Hepatocyte (in vitro differentiated cells): Measurements from ENCODE around the gene SLC10A3. TPM values are rescaled to one million over a fixed set of nuclear protein-coding genes. Genes with fewer than 3 reads are reported as not detected.
"Not testable (repeated sequence)": the region's sequence is repeated elsewhere in the genome, so short reads cannot be mapped to it uniquely, and the experiment has no call there.

Experiments
- DNase-seq: peaks from one replicate; pipeline ENCODE4 v3.0.0-alpha.2; 2016; ENCODE audit warnings: low spot score
- H2AFZ ChIP-seq: fragments of 200-600 bp; sonication (generic); 2 replicates; pipeline ENCODE4 v1.6.0; 2016; ENCODE audit warnings: antibody characterized with exemption, mild to moderate bottlenecking
- H3K27ac ChIP-seq: fragments of 200-600 bp; sonication (generic); 2 replicates; pipeline ENCODE4 v1.5.1; 2016; ENCODE audit warnings: mild to moderate bottlenecking
- H3K27me3 ChIP-seq: fragments of 200-600 bp; sonication (generic); 2 replicates; pipeline ENCODE4 v1.6.1; 2016
- H3K36me3 ChIP-seq: fragments of 200-600 bp; sonication (generic); replicated peaks from 2 replicates; pipeline ENCODE4 v1.5.1; 2016; ENCODE audit warnings: low read depth; ENCODE audit not compliant: insufficient read depth
- H3K4me1 ChIP-seq: fragments of 200-600 bp; sonication (generic); 2 replicates; pipeline ENCODE4 v1.5.1; 2016; ENCODE audit warnings: mild to moderate bottlenecking, moderate library complexity; ENCODE audit not compliant: insufficient read depth
- H3K4me2 ChIP-seq: fragments of 200-600 bp; sonication (generic); 2 replicates; pipeline ENCODE4 v1.6.0; 2016
- H3K4me3 ChIP-seq: fragments of 200-600 bp; sonication (generic); 2 replicates; pipeline ENCODE4 v1.5.1; 2016; ENCODE audit warnings: mild to moderate bottlenecking
- H3K79me2 ChIP-seq: fragments of 200-600 bp; sonication (generic); 2 replicates; pipeline ENCODE4 v1.6.0; 2017; ENCODE audit warnings: mild to moderate bottlenecking
- H3K9me2 ChIP-seq: fragments of 200-600 bp; sonication (generic); replicated peaks from 2 replicates; pipeline ENCODE4 v1.6.0; 2017; ENCODE audit warnings: mild to moderate bottlenecking; ENCODE audit not compliant: insufficient read depth
- H3K9me3 ChIP-seq: fragments of 200-600 bp; sonication (generic); 2 replicates; pipeline ENCODE4 v1.5.1; 2016; ENCODE audit warnings: low read depth, mild to moderate bottlenecking
- H4K20me1 ChIP-seq: fragments of 200-600 bp; sonication (generic); 2 replicates; pipeline ENCODE4 v1.6.0; 2016; ENCODE audit warnings: mild to moderate bottlenecking; ENCODE audit not compliant: insufficient read depth, poor library complexity, severe bottlenecking
- EZH2 ChIP-seq: fragments of 200-600 bp; sonication (generic); IDR thresholded peaks from 2 replicates; pipeline ENCODE4 v1.6.1; 2016; ENCODE audit warnings: antibody characterized with exemption, mild to moderate bottlenecking, borderline replicate concordance
- EZH2phosphoT487 ChIP-seq: fragments of 200-600 bp; sonication (generic); IDR thresholded peaks from one replicate; pipeline ENCODE4 v1.6.1; 2018; ENCODE audit warnings: antibody characterized with exemption, mild to moderate bottlenecking, low read depth, moderate library complexity; ENCODE audit not compliant: unreplicated experiment, severe bottlenecking
- WGBS: methylation state at CpG from one replicate; pipeline ENCODE4 v1.1.6; 2016; ENCODE audit warnings: low lambda C conversion rate; ENCODE audit errors: missing lambda C conversion rate; 5-methylcytosine and 5-hydroxymethylcytosine counted together
- polyA plus RNA-seq: library from polyadenylated mRNA; unstranded; fragments of >200 nt; fragmentation: Nextera tagmentation; extraction: Ambion mirVana; gene quantifications from 2 replicates; pipeline ENCODE4 v1.2.1, GENCODE V29; 2016
- total RNA-seq: library from RNA; depleted of rRNA; stranded (reverse); fragments of >200 nt; gene quantifications from 2 replicates; pipeline ENCODE4 v1.2.3, GENCODE V29; 2014
- TF ChIP-seq, protein P1 (sequence below): fragments of 200-600 bp; sonication (generic); IDR thresholded peaks from 2 replicates; pipeline ENCODE4 v1.5.1; 2016; ENCODE audit warnings: antibody characterized with exemption, mild to moderate bottlenecking; ENCODE audit not compliant: poor library complexity

The SLC10A3 gene
- total and polyA plus RNA-seq, 2 experiments from 2014 or later, result 28.8 to 48.3 TPM

DNA sequence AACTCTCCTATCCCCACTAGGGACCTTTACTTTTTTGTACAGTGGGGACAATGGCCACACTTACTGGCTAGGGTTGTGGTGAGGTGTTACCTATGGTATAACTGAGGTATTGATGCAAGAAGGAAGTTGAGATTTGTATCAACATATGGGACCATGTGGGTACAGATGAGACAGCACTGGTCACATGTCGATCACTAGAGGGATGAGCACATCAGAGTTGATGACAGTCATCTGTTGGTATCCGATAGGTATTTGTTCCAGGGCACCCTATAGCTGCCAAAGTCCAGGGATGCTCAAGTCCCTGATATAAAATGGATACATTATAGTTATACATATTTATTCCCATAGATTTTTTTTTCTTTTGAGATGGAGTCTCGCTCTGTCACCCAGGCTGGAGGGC lies 12.6 kb upstream of the SLC10A3 start:
- 91% methylated on average over 3 of the region's 3 CpGs for WGBS
- no peak overlapping the region for H3K4me2 ChIP-seq
- no peak for DNase-seq

DNA sequence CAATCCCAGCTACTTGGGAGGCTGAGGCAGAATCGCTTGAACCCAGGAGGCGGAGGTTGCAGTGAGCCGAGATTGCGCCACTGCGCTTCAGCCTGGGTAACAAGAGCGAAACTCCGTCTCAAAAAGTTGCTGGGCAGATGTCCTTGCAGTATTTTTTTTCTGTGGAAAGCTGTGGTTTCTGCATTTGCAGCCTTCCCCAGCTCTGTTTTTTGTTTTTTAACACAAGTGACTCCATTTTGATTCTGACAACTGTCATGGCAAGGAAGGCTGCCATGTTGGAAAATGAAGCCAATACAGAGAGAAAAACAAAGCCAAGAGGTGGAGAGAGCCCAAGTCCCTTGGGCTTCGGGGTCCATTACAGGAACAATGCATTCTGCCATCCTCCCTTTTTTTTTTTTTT lies 11.7 kb upstream of the SLC10A3 start:
- H3K36me3 ChIP-seq, result no peaks in the 10 kb centered on the region
- DNase-seq, result no peak
- H3K27ac ChIP-seq, result no peak overlapping the region
- H3K79me2 ChIP-seq, result no peaks in the 10 kb centered on the region
- no peak for TF ChIP-seq EZH2
- TF ChIP-seq, protein P1, sequence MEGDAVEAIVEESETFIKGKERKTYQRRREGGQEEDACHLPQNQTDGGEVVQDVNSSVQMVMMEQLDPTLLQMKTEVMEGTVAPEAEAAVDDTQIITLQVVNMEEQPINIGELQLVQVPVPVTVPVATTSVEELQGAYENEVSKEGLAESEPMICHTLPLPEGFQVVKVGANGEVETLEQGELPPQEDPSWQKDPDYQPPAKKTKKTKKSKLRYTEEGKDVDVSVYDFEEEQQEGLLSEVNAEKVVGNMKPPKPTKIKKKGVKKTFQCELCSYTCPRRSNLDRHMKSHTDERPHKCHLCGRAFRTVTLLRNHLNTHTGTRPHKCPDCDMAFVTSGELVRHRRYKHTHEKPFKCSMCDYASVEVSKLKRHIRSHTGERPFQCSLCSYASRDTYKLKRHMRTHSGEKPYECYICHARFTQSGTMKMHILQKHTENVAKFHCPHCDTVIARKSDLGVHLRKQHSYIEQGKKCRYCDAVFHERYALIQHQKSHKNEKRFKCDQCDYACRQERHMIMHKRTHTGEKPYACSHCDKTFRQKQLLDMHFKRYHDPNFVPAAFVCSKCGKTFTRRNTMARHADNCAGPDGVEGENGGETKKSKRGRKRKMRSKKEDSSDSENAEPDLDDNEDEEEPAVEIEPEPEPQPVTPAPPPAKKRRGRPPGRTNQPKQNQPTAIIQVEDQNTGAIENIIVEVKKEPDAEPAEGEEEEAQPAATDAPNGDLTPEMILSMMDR, result no peak
- TF ChIP-seq EZH2phosphoT487, result no peak
- H3K27me3 ChIP-seq, result no peaks in the 10 kb centered on the region
- H4K20me1 ChIP-seq, result no peaks in the 10 kb centered on the region
- no peak overlapping the region for H3K4me3 ChIP-seq
- no peaks in the 10 kb centered on the region for H3K9me3 ChIP-seq
- no peak overlapping the region for H2AFZ ChIP-seq
- WGBS, result 78% methylated on average over 8 of the region's 8 CpGs
- no peaks in the 10 kb centered on the region for H3K4me1 ChIP-seq
- no peak overlapping the region for H3K4me2 ChIP-seq
- H3K9me2 ChIP-seq, result no peaks in the 10 kb centered on the region

More for the DNA sequence above, 12.6 kb upstream of the SLC10A3 start:
- H3K79me2 ChIP-seq, result no peaks in the 10 kb centered on the region
- H3K4me1 ChIP-seq, result no peaks in the 10 kb centered on the region
- H4K20me1 ChIP-seq, result no peaks in the 10 kb centered on the region
- no peaks in the 10 kb centered on the region for H3K9me2 ChIP-seq
- H3K9me3 ChIP-seq, result no peaks in the 10 kb centered on the region
- H3K4me3 ChIP-seq, result no peak overlapping the region
- H3K27me3 ChIP-seq, result no peaks in the 10 kb centered on the region
- no peak overlapping the region for H3K27ac ChIP-seq
- no peak for TF ChIP-seq EZH2
- no peak for TF ChIP-seq EZH2phosphoT487
- TF ChIP-seq, protein P1, result no peak
- no peak overlapping the region for H2AFZ ChIP-seq
- H3K36me3 ChIP-seq, result no peaks in the 10 kb centered on the region

DNA sequence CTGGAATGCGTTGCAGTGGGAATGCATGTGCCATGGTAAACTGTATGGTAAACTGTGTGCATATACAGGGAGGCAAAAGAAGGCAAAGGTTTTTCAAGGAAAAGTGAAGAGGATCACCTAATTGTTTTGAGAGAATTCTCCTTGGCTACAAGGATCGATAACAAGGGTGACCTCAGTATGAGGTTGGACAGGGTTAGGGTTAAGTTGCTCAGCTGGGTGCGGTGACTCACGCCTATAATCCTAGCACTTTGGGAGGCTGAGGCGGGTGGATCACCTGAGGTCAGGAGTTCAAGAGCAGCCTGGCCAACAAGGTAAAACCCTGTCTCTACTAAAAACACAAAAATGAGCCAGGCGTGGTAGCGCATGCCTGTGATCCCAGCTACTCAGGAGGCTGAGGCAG lies 11.0 kb upstream of the SLC10A3 start:
- not testable (repeated sequence) for H4K20me1 ChIP-seq, H3K9me2 ChIP-seq, H3K4me2 ChIP-seq, H2AFZ ChIP-seq, H3K27ac ChIP-seq, DNase-seq, H3K4me1 ChIP-seq, H3K79me2 ChIP-seq, H3K36me3 ChIP-seq, H3K27me3 ChIP-seq, H3K9me3 ChIP-seq, H3K4me3 ChIP-seq
- WGBS, result 89% methylated on average over 7 of the region's 7 CpGs

DNA sequence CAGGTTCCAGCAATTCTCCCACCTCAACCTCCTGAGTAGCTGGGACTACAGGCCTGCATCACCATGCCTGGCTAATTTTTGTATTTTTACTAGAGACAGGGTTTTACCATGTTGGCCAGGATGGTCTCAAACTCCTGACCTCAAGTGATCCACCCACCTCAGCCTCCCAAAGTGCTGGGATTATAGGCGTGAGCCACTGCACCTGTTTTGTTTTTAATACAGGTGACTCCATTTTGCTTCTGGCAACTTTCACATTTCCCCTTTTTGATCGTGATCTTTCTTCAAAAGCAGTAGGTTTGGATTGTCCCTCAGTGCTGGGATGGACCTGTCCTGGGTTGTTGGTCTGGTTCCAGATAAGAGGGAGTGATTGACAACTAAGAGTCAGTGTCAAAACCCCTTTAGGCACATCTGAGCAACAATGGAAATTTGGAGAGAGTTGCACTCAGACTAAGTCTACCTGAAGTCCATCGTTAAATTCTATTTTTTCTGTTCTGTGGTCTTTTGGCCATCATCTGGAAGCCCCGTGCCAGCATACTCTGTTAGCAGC lies 6.2 kb upstream of the SLC10A3 start:
- H3K27me3 ChIP-seq, H2AFZ ChIP-seq, H3K4me2 ChIP-seq, DNase-seq, H3K4me3 ChIP-seq, H3K9me3 ChIP-seq, H3K9me2 ChIP-seq, H3K36me3 ChIP-seq, H4K20me1 ChIP-seq, H3K4me1 ChIP-seq, H3K79me2 ChIP-seq, H3K27ac ChIP-seq: not testable (repeated sequence)
- 74% methylated on average over 4 of the region's 4 CpGs for WGBS
